ENCODE data around the gene KCNQ1. TPM values are rescaled to one million over a fixed set of nuclear protein-coding genes. Genes with fewer than 3 reads are reported as not detected.

The KCNQ1 gene
- total and polyA plus RNA-seq, 9 of the 15 experiments (the other 6 are each of a cell fraction or from before 2014, with no cell fraction given), result 0.44 TPM; not detected in 8

DNA sequence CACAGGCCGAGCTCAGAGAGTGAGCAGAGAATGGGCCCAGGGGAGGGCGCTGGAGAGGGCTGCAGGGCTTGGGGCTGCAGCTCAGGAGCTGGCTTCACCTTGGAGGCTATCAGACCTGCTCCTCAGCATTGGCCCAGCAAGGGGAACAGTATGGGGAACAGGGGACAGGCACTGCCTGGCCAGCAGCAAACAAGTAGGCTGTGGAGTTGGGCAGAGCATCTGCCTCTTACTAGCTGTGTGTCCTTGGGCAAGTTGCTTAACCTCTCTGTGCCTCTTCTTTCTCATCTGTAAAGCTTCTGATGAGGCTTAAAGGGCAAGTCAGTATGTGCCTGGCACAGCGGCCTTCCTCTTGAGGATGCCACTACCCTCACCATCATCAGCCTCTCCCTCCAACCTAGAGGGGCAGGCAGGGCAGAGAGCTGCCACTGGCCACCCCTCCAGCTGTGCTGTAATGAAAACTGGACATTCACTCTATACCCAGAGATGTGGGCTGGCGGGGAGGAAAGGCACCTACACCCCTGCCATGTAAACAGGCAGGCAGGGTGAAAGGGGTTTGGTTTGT, 448.2 kb downstream of the KCNQ1 start (continued):
- TF ChIP-seq, protein P1, sequence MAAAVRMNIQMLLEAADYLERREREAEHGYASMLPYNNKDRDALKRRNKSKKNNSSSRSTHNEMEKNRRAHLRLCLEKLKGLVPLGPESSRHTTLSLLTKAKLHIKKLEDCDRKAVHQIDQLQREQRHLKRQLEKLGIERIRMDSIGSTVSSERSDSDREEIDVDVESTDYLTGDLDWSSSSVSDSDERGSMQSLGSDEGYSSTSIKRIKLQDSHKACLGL (CRISPR knock-in tag; IDR thresholded peaks at IDR 0.05; ENCODE audit: borderline replicate concordance, poor library complexity, severe bottlenecking), result no peak
- TF ChIP-seq FOS (IDR thresholded peaks at IDR 0.05; ENCODE audit: extremely low read depth, insufficient read length) (no peak), GABPB2 (CRISPR knock-in tag; conservative IDR thresholded peaks at IDR 0.05) (no peak), MTA1 (IDR thresholded peaks at IDR 0.05; ENCODE audit: borderline replicate concordance) (no peak), ZBTB17 (CRISPR knock-in tag; IDR thresholded peaks at IDR 0.05) (peak; percentile 2; the same call in 1 of the 2 replicates), CBX3 (IDR thresholded peaks at IDR 0.05; ENCODE audit: borderline replicate concordance in 1 of 2, low read length in 2 of 2) (no peak; a peak in 1 of 3 replicates), KDM1A (IDR thresholded peaks at IDR 0.05) (peak; percentile 71 to 84; a peak in 3 of 4 replicates), L3MBTL2 (IDR thresholded peaks at IDR 0.05) (no peak), SMARCA5 (IDR thresholded peaks at IDR 0.05) (peak; percentile 96), ELF1 (tag; IDR thresholded peaks at IDR 0.05) (no peak), CBX5 (IDR thresholded peaks at IDR 0.05; ENCODE audit: borderline replicate concordance, low read depth) (no peak), ZFP36 (IDR thresholded peaks at IDR 0.05; ENCODE audit: low read depth, low read length, partially characterized antibody) (peak; percentile 96), BRD9 (IDR thresholded peaks at IDR 0.05; ENCODE audit: low read depth, partially characterized antibody) (peak; percentile 34), RAD21 (CRISPR knock-in tag; conservative IDR thresholded peaks at IDR 0.05 in 1 of 2, IDR thresholded peaks at IDR 0.05 in 1 of 2) (peak; percentile 6 to 46; a peak in 2 of 4 replicates), KDM4B (IDR thresholded peaks at IDR 0.05; ENCODE audit: borderline replicate concordance in 2 of 2, low read depth in 1 of 2) (no peak), HDGF (IDR thresholded peaks at IDR 0.05) (peak; percentile 85; the same call in 1 of the 2 replicates), BMI1 (IDR thresholded peaks at IDR 0.05; ENCODE audit: low read length) (no peak), HDAC2 (IDR thresholded peaks at IDR 0.05) (peak; percentile 89; the same call in 1 of the 2 replicates), RAD51 (IDR thresholded peaks at IDR 0.05; ENCODE audit: borderline replicate concordance, low read depth) (no peak), CXXC5 (CRISPR knock-in tag; IDR thresholded peaks at IDR 0.05) (0 out of 2 replicates have a peak, but pooled peaks have one; percentile 6), WHSC1 (IDR thresholded peaks at IDR 0.05; ENCODE audit: low read length) (no peak), ZNF778 (CRISPR knock-in tag; IDR thresholded peaks at IDR 0.05) (no peak)
- TF ChIP-seq, protein P2, sequence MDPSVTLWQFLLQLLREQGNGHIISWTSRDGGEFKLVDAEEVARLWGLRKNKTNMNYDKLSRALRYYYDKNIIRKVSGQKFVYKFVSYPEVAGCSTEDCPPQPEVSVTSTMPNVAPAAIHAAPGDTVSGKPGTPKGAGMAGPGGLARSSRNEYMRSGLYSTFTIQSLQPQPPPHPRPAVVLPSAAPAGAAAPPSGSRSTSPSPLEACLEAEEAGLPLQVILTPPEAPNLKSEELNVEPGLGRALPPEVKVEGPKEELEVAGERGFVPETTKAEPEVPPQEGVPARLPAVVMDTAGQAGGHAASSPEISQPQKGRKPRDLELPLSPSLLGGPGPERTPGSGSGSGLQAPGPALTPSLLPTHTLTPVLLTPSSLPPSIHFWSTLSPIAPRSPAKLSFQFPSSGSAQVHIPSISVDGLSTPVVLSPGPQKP (CRISPR knock-in tag; IDR thresholded peaks at IDR 0.05), result 0 out of 2 replicates have a peak, but pooled peaks have one; percentile 61
- TF ChIP-seq, protein P3, sequence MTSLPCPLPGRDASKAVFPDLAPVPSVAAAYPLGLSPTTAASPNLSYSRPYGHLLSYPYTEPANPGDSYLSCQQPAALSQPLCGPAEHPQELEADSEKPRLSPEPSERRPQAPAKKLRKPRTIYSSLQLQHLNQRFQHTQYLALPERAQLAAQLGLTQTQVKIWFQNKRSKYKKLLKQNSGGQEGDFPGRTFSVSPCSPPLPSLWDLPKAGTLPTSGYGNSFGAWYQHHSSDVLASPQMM (CRISPR knock-in tag; IDR thresholded peaks at IDR 0.05), result no peak
- TF ChIP-seq, protein P4, sequence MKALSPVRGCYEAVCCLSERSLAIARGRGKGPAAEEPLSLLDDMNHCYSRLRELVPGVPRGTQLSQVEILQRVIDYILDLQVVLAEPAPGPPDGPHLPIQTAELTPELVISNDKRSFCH (CRISPR knock-in tag; IDR thresholded peaks at IDR 0.05), result no peak
- TF ChIP-seq, protein P4 (tag; IDR thresholded peaks at IDR 0.05), result 0 out of 2 replicates have a peak, but pooled peaks have one; percentile 0
